AG09309 (cell line): ENCODE results near the gene AQP12B.

Source experiments
- DNase-seq: peaks from one replicate; pipeline ENCODE4 v3.0.0-alpha.2; 2010; ENCODE audit warnings: low read depth
- H3K4me3 ChIP-seq: 2 replicates; pipeline ENCODE4 v1.5.1; 2011; ENCODE audit warnings: mild to moderate bottlenecking, low read depth, low read length, moderate library complexity; ENCODE audit not compliant: control insufficient read depth
- CTCF ChIP-seq: IDR thresholded peaks from 2 replicates; pipeline ENCODE4 v1.5.1; 2011; ENCODE audit warnings: mild to moderate bottlenecking, low read depth, low read length, inconsistent platforms; ENCODE audit not compliant: insufficient read depth, control insufficient read depth; ENCODE audit errors: missing control alignments

AQP12B gene

GRCh38 chr2:240713071-240713927 lies 30.6 kb upstream of the AQP12B start:
- TF ChIP-seq CTCF, result no peak
- H3K4me3 ChIP-seq, result no peak overlapping the region
- no peak for DNase-seq

- no peak for DNase-seq
- no peak overlapping the region for H3K4me3 ChIP-seq
- no peak for TF ChIP-seq CTCF
Observed at GRCh38 chr2:240712121-240712520, 29.4 kb upstream of the AQP12B start.

- no peak overlapping the region for H3K4me3 ChIP-seq
- no peak for TF ChIP-seq CTCF
- DNase-seq, result no peak
Observed at GRCh38 chr2:240711701-240712100, 29.0 kb upstream of the AQP12B start.

GRCh38 chr2:240711296-240711695 lies 28.6 kb upstream of the AQP12B start:
- DNase-seq, result no peak
- TF ChIP-seq CTCF, result no peak
- H3K4me3 ChIP-seq, result no peak overlapping the region

- H3K4me3 ChIP-seq, result no peak overlapping the region
- DNase-seq, result no peak
- TF ChIP-seq CTCF, result no peak
Observed at GRCh38 chr2:240708457-240708856, 25.8 kb upstream of the AQP12B start.

- TF ChIP-seq CTCF, result no peak
- DNase-seq, result no peak
- H3K4me3 ChIP-seq, result no peak overlapping the region
Observed at GRCh38 chr2:240707821-240708220, 25.1 kb upstream of the AQP12B start.
